Tibial artery (tissue), 4 donors: Measurements from ENCODE around the gene PPAN.

Experiments
- DNase-seq, 2 donors: peaks; one replicate each; pipeline ENCODE4 v3.0.0-alpha.2; 2019
- H3K27ac ChIP-seq, 2 donors: fragments of 200-600 bp; sonication (generic) in 1 of 2; 1 replicate in 1 of 2; 2 replicates in 1 of 2; pipeline ENCODE4 v1.5.1; 2018 to 2019; ENCODE audit warnings: mild to moderate bottlenecking in 1 of 2
- H3K27me3 ChIP-seq, 2 donors: fragments of 200-600 bp; sonication (generic) in 1 of 2; one replicate each; pipeline versions ENCODE4 v1.5.1 to v1.6.0; 2016 to 2019
- H3K36me3 ChIP-seq, 3 donors: fragments of 200-600 bp; sonication (generic) in 2 of 3; one replicate each; pipeline ENCODE4 v1.5.1; 2016 to 2019; ENCODE audit warnings: mild to moderate bottlenecking in 2 of 3
- H3K4me1 ChIP-seq, 4 donors: fragments of 200-600 bp; sonication (generic) in 2 of 4; 1 replicate in 3 of 4; 2 replicates in 1 of 4; pipeline ENCODE4 v1.5.1; 2016 to 2019
- H3K4me3 ChIP-seq, 2 donors: fragments of 200-600 bp; sonication (generic) in 1 of 2; 1 replicate in 1 of 2; 2 replicates in 1 of 2; pipeline ENCODE4 v1.5.1; 2018 to 2019; ENCODE audit warnings: mild to moderate bottlenecking in 2 of 2
- H3K9me3 ChIP-seq, 3 donors: fragments of 200-600 bp; sonication (generic) in 1 of 3; one replicate each; pipeline ENCODE4 v1.5.1; 2016 to 2019
- CTCF ChIP-seq, 2 experiments: fragments of 200-600 bp in 1 of 2; fragments of 450-650 bp in 1 of 2; IDR thresholded peaks; one replicate each; pipeline ENCODE4 v1.5.1; 2017 to 2019; ENCODE audit warnings: antibody characterized with exemption in 2 of 2, mild to moderate bottlenecking in 1 of 2, moderate library complexity in 1 of 2
- intact Hi-C: fragments of 100-400 bp; cut with DNase I; formaldehyde crosslinking; loops from one replicate; pipeline ENCODE4 v1.15.0; 2023; ENCODE audit warnings: low total_unique reads

Gene PPAN

DNA sequence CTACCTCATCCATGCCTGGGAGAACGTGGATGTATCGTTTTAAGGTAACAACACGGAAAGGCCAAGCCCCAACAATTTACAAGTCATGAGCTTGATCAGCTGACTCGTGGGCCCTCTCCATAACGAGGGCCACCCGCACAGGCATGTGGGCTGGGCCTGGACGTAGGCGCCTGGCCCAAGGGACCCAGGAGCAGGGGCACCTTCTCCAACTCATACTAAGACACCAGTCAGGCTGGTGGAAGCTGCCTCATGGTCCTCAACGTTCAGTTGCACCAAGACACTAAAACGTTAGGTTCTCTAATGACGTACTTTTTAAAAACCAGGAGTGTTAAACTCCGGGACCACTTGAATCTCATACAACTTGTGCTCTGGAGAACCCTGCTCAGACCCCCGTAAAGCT is 35.3 kb downstream of the PPAN start:
- Histone ChIP-seq H3K9me3 (no peaks in the 10 kb centered on the region), H3K4me1 (no peaks in the 10 kb centered on the region), H3K27me3 (no peaks in the 10 kb centered on the region), H3K27ac (no peak overlapping the region), H3K36me3 (peaks cover 72 to 100% (median 99%) of the 10 kb centered on the region in 3 donors), H3K4me3 (no peak overlapping the region)
- intact Hi-C loops: no loop called here
- no peak for TF ChIP-seq CTCF (IDR thresholded peaks at IDR 0.05)
- no peak for DNase-seq

- no peaks in the 10 kb centered on the region for H3K27me3 ChIP-seq
- no peaks in the 10 kb centered on the region for H3K4me1 ChIP-seq
- no peak for TF ChIP-seq CTCF (IDR thresholded peaks at IDR 0.05)
- DNase-seq: no peak
- H3K4me3 ChIP-seq: no peak overlapping the region
- no peaks in the 10 kb centered on the region for H3K9me3 ChIP-seq
- peaks cover 71 to 100% (median 100%) of the 10 kb centered on the region in 3 donors for H3K36me3 ChIP-seq
- intact Hi-C loops: no loop called here
- H3K27ac ChIP-seq: no peak overlapping the region
Observed at GRCh38 chr19:10141973-10142372, 35.8 kb downstream of the PPAN start.

- H3K4me1 ChIP-seq: no peaks in the 10 kb centered on the region
- intact Hi-C loops: no loop called here
- no peak for TF ChIP-seq CTCF (IDR thresholded peaks at IDR 0.05)
- H3K27me3 ChIP-seq: no peaks in the 10 kb centered on the region
- H3K4me3 ChIP-seq: no peak overlapping the region
- peaks cover 65 to 99% (median 97%) of the 10 kb centered on the region in 3 donors for H3K36me3 ChIP-seq
- no peaks in the 10 kb centered on the region for H3K9me3 ChIP-seq
- H3K27ac ChIP-seq: no peak overlapping the region
- DNase-seq: no peak
Observed at GRCh38 chr19:10142701-10143375, 36.7 kb downstream of the PPAN start.

- Histone ChIP-seq H3K36me3 (peaks cover 65 to 94% (median 91%) of the 10 kb centered on the region in 3 donors), H3K27ac (no peak overlapping the region), H3K4me1 (no peaks in the 10 kb centered on the region), H3K9me3 (no peaks in the 10 kb centered on the region), H3K27me3 (no peaks in the 10 kb centered on the region), H3K4me3 (no peak overlapping the region)
- no peak for DNase-seq
- no peak for TF ChIP-seq CTCF (IDR thresholded peaks at IDR 0.05)
- intact Hi-C loops: no loop called here
Observed at GRCh38 chr19:10143681-10144080, 37.5 kb downstream of the PPAN start.

DNA sequence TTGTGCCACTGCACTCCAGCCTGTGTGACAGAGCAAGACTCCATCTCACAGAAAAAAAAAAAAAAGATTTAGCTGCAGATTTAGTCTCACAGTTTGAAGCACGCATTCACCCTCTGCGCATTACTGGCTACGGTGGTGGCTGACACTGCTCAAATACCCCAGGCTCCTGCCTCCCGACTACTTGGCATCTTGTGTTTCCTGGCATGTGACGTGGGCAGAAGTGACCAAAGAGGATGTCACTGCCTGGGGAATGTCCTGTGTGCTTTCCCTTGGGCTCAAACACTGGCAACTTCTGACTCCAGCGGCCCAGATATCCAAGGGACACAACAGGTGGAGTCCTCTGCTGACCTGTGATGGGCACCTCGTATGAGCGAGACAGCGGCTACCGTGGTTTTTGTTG is 38.2 kb downstream of the PPAN start:
- Histone ChIP-seq H3K4me3 (no peak overlapping the region), H3K27me3 (no peaks in the 10 kb centered on the region), H3K9me3 (no peaks in the 10 kb centered on the region), H3K27ac (no peak overlapping the region), H3K4me1 (no peaks in the 10 kb centered on the region), H3K36me3 (peaks cover 69 to 94% (median 91%) of the 10 kb centered on the region in 3 donors)
- DNase-seq: no peak
- intact Hi-C loops: no loop called here
- no peak for TF ChIP-seq CTCF (IDR thresholded peaks at IDR 0.05)
